RPMI7951 (cell line): ENCODE data around the gene MBTD1. TPM values are rescaled to one million over a fixed set of nuclear protein-coding genes. Genes with fewer than 3 reads are reported as not detected.

ENCODE experiments used
- DNase-seq: peaks from one replicate; pipeline ENCODE4 v3.0.0-alpha.2; 2012; ENCODE audit warnings: low read depth
- total RNA-seq: library from RNA; depleted of rRNA; stranded (reverse); fragments of >200 nt; shearing (Covaris generic); gene quantifications from 2 replicates; pipeline ENCODE4 v1.2.3, GENCODE V29; 2014; rRNA removed

The MBTD1 gene
- total RNA-seq, 1 experiment from 2014 or later: 8.2 TPM

DNA sequence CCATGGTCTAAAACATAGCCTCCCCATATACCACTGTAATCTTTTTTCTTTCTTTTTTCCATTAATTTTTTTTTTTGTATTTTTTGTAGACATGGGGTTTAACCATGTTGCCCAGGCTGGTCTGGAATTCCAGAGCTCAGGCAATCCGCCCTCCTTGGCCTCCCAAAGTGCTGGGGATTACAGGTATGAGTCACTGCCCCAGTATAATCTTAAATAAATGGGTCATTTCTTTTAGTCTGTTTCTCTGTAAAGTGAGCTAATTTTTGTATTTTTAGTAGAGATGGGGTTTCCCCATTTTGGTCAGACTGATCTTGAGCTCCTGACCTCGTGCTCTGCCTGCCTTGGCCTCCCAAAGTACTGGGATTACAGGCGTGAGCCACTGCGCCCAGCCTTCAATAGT, 112.2 kb downstream of the MBTD1 start:
- DNase-seq: peak; percentile 20

DNA sequence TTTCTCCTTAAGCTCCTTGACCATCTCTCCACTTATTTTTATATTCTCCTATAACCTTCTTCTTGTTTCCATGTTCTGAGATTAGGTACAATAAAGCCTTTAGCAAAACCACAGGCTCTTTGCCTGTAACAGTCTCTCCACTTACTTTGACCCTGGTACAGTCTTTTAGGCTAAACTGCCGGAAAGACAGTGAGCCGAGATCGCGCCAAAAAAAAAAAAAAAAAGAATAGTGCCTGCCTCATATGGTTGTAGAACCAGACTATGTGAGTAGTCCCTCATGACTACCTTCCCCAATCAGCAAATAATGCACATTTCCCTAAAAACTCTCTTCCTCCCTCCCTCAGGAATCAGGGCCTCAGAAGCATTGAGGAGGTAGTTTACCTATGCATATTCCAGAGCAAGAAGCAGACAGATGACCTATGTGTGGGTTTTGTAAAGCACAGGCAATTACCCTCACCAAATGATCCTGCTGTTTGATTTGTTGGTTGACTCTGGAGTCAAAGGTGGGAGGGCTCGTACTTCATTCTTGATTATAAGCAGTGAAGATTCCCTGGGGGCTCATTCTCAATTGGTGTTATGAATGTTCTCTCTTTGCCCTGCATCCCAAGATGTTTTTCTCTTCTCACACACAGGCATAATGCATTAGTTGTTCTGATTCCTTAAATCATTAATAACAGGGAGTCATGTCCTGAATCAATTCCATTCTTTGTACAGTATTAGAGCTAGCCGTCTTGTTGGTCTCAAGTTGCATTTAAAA, 115.4 kb downstream of the MBTD1 start:
- no peak for DNase-seq

DNA sequence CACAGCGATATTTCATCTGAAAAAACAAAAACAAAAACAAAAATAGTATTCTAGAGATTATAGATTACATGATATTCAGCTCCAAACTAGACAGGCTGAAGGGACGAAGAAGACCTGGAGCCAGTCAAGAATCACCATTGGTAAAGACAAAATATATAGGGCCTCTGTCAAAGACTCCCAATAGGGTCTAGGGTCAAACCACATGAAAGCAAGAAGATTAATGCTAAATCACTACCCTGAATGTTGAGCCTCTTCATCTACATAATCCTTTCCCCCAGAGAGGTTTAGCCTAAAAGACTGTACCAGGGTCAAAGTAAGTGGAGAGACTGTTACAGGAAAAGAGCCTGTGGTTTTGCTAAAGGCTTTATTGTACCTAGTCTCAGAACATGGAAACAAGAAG, 117.3 kb downstream of the MBTD1 start:
- no peak for DNase-seq

DNA sequence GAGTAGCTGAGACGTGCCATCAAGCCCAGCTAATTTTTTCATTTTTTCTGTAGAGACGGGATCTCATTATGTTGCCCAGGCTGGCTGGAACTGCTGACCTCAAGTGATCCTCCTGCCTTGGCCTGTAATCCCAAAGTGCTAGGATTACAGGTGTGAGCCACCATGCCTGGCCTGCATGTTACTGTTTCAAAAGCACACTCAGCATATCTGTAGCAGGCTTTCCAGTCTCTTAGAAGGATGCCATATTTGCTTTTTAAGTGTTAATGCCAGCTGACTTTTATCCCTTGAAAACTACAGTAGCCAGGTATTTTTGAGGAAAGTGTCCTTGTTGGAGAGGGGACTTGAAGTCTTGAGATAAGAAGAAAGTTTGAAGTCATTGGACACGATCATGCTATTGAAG, 123.9 kb downstream of the MBTD1 start:
- DNase-seq: no peak

DNA sequence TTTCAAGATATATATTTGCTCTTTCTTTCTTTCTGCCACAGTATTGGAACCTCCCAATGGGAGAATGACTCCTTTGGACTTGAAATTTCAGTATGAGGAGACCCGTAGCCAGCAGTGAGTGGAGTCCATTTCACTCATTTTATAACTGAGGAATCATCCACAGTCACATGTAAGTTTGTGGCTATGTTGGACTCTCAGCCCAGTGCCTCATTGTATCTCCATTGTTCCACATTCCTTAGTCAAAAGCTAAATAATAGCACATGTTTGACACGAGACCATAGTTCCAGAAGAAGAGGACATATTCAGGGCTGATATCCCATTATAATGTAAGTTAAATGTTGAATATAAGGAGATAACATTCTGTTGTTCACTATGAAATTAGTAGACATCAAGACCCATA, 126.5 kb downstream of the MBTD1 start:
- DNase-seq: no peak

DNA sequence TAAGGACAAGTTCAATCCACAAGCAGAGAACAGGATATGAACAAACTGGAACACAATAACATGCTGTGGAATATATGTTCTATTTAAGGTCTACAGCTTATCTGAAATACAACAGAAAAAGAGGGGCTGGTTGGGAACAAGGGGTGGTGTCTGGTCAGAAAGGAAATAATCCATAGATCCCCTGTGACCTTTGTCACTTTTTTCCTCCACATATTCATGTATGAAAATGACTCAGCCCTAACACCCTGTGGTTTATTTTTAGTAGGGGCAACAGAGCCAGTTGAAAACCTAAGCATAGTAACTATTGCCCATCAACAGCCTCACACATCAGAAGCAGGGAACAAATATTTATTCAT, 126.9 kb downstream of the MBTD1 start:
- DNase-seq: no peak

DNA sequence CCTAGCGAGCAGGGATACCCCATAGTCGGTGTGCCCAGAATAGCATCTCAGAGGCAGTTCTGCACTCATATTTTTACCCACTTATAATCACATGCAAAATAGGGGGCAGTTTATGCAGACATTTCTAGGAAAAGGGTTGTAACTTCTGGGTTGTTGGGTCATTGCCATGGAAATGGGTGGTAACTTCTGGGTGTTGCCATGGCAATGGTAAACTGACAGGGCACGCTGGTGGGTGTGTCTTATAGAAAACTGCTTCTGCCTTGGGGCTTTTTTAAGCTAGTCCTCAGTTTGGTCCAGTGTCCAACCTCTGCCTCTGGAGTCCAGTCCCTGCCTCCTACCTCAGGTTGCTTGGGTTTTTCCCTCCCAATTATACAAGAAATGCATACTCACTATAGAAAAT, 131.8 kb downstream of the MBTD1 start:
- DNase-seq: peak; percentile 36

Other genes with a start within 250 kb of the MBTD1 start
- gene SPAG9, start 139.2 kb downstream of the MBTD1 start, total RNA-seq: 43.8 and 55.3 TPM in 2 replicates
- 223 and 287 TPM in 2 replicates for gene NME1, start 106.5 kb downstream of the MBTD1 start, total RNA-seq
- 449 and 657 TPM in 2 replicates for gene NME2, start 93.6 kb downstream of the MBTD1 start, total RNA-seq
- 51.8 and 52.4 TPM in 2 replicates for gene UTP18, start 497 bp upstream of the MBTD1 start, total RNA-seq